Melanocyte of skin (primary cell): ENCODE data around the gene ANTKMT. TPM values are rescaled to one million over a fixed set of nuclear protein-coding genes. Genes with fewer than 3 reads are reported as not detected.

ENCODE experiments used
- small RNA-seq, 2 donors: library from RNA; depleted of rRNA; stranded (forward); fragments of <200 nt; gene quantifications; one replicate each; pipeline ENCODE3, GENCODE V24; 2012
- total RNA-seq, 2 donors: library from RNA; depleted of rRNA; stranded (reverse); fragments of >200 nt; gene quantifications; 2 replicates each; pipeline ENCODE4 v1.2.3, GENCODE V29; 2012

The ANTKMT gene
- total RNA-seq, result 10 to 100 TPM; 23.4 to 28.0 TPM

GRCh38 chr16:720990-721764 lies at the start of gene ANTKMT:
TSS of gene ANTKMT (plus strand) at chr16:721146. CDS start at chr16:721275, 129 bp downstream.

DNA sequence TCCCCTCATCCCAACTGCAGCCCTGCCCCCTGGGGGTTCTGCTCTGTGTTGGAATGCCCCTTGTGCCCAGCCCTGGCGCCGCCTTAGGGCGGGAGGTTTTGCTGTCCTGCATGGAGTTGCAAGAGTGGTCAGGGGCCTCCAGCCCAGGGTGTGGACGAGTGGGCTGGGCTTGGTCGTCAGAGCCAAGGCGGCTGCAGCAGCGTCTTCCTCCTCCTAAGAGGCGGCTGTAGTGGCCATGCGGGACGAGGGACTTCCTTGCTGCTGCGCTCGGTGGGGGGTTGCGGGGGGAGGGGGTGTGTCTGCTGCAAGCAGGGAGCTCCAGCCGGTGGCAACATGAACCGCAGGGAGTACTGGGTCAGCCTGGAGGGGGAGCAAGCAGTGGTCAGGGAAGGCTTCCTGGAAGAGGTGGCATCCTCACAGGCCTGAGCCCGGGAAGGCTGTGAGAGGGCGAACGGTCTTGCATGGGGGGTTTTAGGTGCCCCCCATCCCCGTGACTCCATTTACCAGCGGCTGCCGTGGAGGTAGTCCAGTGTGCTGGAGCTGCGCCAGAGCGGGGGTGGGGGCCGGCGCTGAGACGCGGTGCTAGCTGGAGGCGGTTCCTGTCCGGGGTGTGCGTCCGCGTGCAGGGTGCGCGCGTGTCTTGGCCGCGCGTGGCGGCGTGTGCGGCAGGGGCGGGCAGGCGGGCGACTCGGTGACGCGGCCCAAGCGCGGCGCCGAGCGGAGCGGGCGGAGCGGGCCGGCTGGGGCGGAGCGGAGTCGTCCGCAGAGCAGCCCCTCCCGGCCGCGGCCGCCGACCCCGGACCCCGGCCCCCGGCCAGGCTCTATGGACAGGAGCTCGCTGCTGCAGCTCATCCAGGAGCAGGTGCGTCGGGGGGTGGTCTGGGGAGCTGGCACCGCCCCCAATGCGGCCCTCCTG lies 45.7 kb upstream of the ANTKMT start, which contains the start of gene RHBDL1:
RHBDL1 (plus strand) TSS at position 704 of the 916 bp plus-strand sequence; CDS start at position 824, 120 bp downstream.

GRCh38 chr16:679814-680624 lies 40.9 kb upstream of the ANTKMT start, which contains the start of gene STUB1:
TSS of gene STUB1 (plus strand) at chr16:680410. CDS start at chr16:680526, 116 bp downstream.

DNA sequence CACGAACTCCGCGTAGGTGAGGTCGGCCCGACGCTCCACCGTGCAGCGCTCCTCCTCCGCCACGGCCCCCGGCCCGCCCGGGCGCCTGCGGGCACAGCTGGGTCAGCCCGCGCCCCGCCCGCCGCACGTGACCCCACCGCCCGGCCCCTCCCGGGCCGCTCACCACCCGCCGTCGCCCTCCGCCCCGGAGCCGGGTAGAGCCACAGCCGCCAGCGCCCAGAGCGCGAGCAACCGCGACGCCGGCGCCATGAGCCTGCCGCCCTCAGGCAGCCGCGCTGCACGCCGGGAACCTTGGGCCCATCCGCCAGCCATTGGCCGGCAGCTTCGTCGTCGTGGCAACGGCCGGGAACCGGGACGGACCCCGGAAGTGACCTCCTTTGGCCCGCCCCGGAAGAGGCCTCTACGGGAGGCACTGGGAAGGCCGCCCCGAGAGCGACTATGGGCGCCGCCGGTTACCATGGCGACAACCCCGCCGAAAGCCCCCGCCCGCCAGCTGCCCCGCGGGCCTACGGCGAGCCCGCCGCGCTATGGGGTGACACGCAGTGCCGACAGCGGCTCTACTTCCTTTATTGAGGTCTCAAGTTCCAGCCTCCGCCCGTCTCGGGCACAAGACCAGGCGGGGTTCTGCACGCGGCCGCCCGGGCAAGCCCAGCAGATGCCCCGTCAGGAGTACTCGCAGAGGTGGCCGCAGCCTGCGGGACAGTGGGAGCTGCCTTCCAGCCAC lies 36.7 kb upstream of the ANTKMT start, which contains the start of gene JMJD8:
JMJD8 (minus strand) TSS at position 264 of the 724 bp plus-strand sequence; CDS start at position 249, 15 bp downstream.

DNA sequence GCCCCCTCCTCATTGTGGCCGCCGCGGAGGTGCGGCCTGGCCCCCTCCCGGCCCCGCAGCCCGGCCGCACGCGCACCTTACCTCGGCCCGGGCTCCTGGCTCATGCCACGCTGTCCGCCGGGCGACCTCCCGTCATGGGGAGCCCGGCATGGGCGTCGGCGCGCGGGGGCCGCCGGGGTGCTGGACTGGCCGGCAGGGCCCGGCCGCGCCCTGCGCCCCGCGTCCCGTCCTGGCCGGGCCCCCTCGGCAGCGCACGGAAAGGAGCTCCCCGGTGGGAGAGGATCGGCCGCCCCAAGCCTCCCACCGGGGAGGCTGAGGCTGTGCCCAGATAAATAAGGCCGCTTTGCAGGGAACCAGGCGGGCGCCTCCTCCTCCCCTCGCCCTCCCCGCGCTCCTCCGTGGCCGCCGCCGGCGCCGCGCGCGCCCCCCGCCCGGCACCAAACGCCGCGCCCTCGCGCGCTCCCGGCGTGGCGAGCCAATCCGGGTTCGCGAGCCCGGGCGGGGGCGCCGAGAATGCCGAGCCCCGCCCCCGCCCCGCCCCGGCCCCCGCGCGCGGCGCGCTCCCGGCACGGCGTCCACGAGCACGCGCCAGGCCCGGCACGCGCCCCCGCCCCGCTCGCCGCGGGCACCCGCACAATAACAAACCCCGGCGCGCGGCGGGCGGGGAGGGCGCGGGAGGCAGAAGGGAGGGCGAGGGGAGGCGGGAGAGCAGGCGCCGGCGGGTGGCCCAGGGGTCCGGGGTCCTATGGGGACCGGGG lies 15.3 kb upstream of the ANTKMT start, which contains the start of gene FBXL16:
FBXL16 (minus strand) TSS at position 371 of the 758 bp plus-strand sequence. CDS start 8,396 bp downstream, outside the sequence.

DNA sequence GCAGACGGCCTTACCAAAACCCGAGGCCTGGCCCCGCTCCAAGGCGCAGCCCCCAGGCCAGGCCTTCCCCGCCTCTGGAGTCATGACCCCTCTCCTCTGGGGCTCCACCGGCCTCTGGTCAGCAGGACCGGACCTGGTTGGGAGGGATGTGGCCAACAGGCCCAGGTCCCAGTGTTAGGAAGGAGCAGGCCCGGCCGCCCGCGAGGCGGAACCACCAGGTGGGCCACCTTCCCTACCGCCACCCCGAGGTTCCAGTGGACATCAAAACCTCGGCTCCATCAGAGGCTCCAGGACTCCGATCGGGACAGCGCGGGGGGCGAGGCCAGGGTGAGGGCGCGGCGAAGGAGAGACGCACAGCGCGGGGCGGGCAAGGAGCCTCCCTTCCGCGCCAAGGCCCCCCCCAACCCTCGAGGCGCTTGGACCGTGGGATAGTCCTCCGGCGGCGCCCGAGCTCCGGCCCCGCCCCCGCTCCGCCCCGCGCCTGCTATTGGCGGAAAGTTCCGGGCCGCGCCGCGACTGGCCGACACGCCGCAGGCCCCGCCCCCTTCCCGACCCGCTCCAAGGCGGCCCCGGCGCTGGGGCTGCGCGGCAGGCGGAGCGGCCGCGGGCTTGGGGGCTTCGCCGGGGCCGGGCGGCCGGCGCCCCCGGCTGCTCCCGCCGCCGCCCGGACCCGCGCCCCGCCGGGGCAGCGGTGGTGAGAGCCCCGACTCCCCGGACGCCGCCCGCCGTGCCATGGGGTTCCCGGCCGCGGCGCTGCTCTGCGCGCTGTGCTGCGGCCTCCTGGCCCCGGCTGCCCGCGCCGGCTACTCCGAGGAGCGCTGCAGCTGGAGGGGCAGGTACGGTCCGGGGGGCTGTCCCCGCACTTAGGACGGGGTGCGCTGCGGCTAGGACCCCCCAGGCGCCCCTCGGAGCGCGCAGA lies 6.1 kb upstream of the ANTKMT start, which contains the start of gene METRN:
METRN (plus strand) TSS at position 561 of the 919 bp plus-strand sequence; CDS start at position 733, 172 bp downstream.

DNA sequence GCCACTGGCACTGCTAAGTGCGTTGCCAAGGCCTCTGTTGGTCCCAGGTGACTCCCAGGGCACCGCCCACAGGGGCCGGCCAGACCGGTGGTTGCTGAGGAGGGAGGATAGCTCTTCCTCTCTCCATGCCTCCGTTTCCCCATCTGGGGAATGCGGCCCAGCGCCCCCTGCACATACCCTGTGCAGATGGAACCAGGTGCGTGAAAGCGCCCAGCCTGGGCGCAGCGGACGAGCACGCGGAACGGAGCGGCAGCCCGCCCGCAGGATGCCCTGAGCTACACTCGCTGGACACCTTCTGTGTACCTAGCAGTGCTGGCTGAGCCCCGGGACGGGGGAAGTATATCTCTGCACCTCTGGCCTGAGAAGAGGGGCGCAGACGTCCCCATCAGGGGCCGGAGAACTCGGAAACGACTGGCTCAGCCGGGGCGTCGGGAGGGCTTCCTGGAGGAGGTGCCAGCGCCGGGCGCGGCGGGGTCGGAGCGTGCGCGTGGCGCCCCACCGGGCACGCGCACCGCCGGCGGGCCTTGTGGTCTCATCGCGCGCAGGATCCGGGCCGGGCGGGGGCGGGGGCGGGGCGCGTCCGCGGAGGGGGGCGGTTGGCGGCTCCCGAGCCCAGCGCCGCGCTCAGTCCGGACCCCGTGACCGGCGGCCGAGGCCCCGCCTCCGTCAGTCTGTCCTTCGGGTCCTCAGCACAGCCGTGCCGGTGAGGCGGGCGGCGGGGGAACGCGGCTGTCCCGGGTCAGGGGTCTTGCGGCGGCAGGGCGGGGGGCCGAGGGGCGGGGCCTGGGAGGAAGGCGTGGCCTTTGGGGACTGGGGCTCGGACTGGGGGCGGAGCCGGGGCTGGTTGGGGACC lies 5.7 kb downstream of the ANTKMT start, which contains the start of the genes CCDC78 and HAGHL:
CCDC78 (minus strand) TSS at position 6 of the 853 bp plus-strand sequence. CDS start 76 bp downstream, outside the sequence.
HAGHL (plus strand) TSS at position 669 of the 853 bp plus-strand sequence. CDS start 404 bp downstream, outside the sequence.

GRCh38 chr16:740764-741505 lies 20.0 kb downstream of the ANTKMT start, which contains the start of gene CIAO3:
TSS of gene CIAO3 (minus strand) at chr16:740997. CDS start at chr16:740985, 12 bp downstream.

DNA sequence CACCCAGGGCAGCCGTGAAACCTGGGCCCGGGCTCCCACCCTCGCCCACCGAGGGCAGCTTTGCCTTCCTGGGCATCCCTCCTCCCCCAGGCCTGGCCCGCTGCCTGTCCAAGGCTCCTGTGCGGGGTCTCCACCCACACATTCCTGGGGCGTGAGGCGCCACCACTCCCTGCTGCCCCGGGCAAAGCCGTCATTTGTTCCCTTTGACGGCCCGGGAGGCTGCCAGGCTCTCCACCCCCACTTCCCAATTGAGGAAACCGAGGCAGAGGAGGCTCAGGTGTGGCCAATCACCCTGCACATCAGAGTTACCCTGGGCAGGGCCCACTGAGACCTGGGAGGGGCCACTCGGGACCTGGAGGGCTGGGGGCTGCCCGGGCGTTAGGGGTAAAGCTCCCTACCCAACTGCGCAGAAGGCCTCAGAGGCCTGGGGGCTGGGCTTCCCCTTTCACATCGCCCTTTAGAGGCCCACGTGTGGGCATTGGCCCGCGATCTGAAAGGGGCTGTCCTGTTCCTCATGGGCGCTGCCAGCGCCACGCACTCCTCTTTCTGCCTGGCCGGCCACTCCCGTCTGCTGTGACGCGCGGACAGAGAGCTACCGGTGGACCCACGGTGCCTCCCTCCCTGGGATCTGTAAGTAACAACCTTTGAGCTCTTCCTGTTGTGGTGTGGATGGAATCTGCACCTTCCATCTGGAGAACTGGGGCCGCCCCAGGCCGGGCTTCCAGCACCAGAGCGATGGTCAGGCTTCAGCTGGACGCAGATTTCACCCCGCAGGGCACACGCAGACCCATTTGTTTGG lies 39.8 kb downstream of the ANTKMT start, which contains the start of gene MSLN:
MSLN (plus strand) TSS at position 190 of the 799 bp plus-strand sequence. CDS start 1,947 bp downstream, outside the sequence.

Small RNAs within 50 kb of the gene (small RNA-seq; reads per million reads assigned to genes)
- 0 reads per million in 2 donors for gene MIR662

Other genes with a start within 250 kb of the ANTKMT start
- 10 to 100 TPM; 35.4 to 47.3 TPM for gene CAPN15, start 193.4 kb upstream of the ANTKMT start, total RNA-seq
- gene PRR35, start 160.8 kb upstream of the ANTKMT start, total RNA-seq, result not detected
- 1 to 10 TPM; 2.0 to 2.4 TPM for gene NHLRC4, start 154.1 kb upstream of the ANTKMT start, total RNA-seq
- gene PIGQ, start 151.2 kb upstream of the ANTKMT start, total RNA-seq, result 10 to 100 TPM; 36.8 to 38.3 TPM
- 1 to 10 TPM; 7.0 to 7.2 TPM for gene RAB40C, start 131.1 kb upstream of the ANTKMT start, total RNA-seq
- gene WFIKKN1, start 90.2 kb upstream of the ANTKMT start, total RNA-seq, result under 1 TPM; under 0.01 to 0.34 TPM
- gene METTL26, start 84.8 kb upstream of the ANTKMT start, total RNA-seq, result 10 to 100 TPM; 51.6 to 57.3 TPM
- gene MCRIP2, start 79.3 kb upstream of the ANTKMT start, total RNA-seq, result 10 to 100 TPM; 21.7 to 36.0 TPM
- gene WDR90, start 71.8 kb upstream of the ANTKMT start, total RNA-seq, result 10 to 100 TPM; 12.4 to 16.7 TPM
- gene RHOT2, start 53.0 kb upstream of the ANTKMT start, total RNA-seq, result 10 to 100 TPM; 39.9 to 51.0 TPM
- gene RHBDL1, start 45.5 kb upstream of the ANTKMT start, total RNA-seq, result under 1 TPM; 0.33 to 0.69 TPM
- 100 to 1,000 TPM; 124 to 153 TPM for gene STUB1, start 40.7 kb upstream of the ANTKMT start, total RNA-seq
- 10 to 100 TPM; 35.4 to 36.3 TPM for gene JMJD8, start 36.8 kb upstream of the ANTKMT start, total RNA-seq
- gene WDR24, start 30.7 kb upstream of the ANTKMT start, total RNA-seq, result 10 to 100 TPM in 1 of 2 donors, 1 to 10 TPM in 1; 9.6 to 10.3 TPM
- under 1 TPM in 1 of 2 donors, not detected in 1; under 0.01 TPM for gene FBXL16, start 15.3 kb upstream of the ANTKMT start, total RNA-seq
- 10 to 100 TPM; 54.0 to 93.6 TPM for gene METRN, start 6.0 kb upstream of the ANTKMT start, total RNA-seq
- gene CCDC78, start 5.3 kb downstream of the ANTKMT start, total RNA-seq, result 1 to 10 TPM; 3.1 to 6.0 TPM
- gene HAGHL, start 6.0 kb downstream of the ANTKMT start, total RNA-seq, result 10 to 100 TPM; 31.3 to 34.3 TPM
- 10 to 100 TPM; 33.4 to 40.0 TPM for gene CIAO3, start 19.9 kb downstream of the ANTKMT start, total RNA-seq
- not detected for gene MSLN, start 39.6 kb downstream of the ANTKMT start, total RNA-seq
- 10 to 100 TPM; 34.8 to 41.6 TPM for gene RPUSD1, start 67.2 kb downstream of the ANTKMT start, total RNA-seq
- 10 to 100 TPM; 18.6 to 31.6 TPM for gene CHTF18, start 67.5 kb downstream of the ANTKMT start, total RNA-seq
- not detected for gene GNG13, start 79.6 kb downstream of the ANTKMT start, total RNA-seq
- 10 to 100 TPM; 23.0 to 35.8 TPM for gene LMF1, start 249.8 kb downstream of the ANTKMT start, total RNA-seq